ENCODE data around the gene TRERF1. TPM values are rescaled to one million over a fixed set of nuclear protein-coding genes. Genes with fewer than 3 reads are reported as not detected.

Gene TRERF1
- total RNA-seq, 2 donors from 2014 or later = 3.5 to 3.8 TPM

DNA sequence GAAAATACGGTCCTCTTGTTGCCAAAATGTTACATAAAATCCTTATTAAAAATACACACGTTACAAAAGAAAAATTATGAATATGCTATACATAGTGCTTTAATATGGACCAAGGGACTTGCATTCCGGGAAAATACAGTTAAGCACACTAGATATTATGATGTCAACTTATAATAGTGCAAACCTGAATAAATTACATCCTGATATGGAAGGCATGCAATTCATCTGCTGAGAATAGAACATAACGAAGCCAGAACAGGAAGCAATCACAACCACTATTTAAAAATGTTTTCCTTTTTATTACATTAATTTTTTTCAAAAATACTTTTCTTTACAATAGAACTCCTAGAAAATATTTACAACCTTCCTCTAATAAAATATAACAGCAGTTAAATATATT is 226.3 kb downstream of the TRERF1 start:
- intact Hi-C loops (cut with DNase I) = no loop called here
- Histone ChIP-seq H3K9me3 (no peaks in the 10 kb centered on the region), H3K27ac (peak overlapping the region; percentile 76), H3K4me1 (no peaks in the 10 kb centered on the region), H3K9ac (ENCODE audit: low read depth in 2 of 2, low read length in 2 of 2) (no peak overlapping the region), H3K36me3 (no peaks in the 10 kb centered on the region), H3K4me3 (no peak overlapping the region), H3K27me3 (no peaks in the 10 kb centered on the region)
- no peak for DNase-seq
- TF ChIP-seq, protein P1, sequence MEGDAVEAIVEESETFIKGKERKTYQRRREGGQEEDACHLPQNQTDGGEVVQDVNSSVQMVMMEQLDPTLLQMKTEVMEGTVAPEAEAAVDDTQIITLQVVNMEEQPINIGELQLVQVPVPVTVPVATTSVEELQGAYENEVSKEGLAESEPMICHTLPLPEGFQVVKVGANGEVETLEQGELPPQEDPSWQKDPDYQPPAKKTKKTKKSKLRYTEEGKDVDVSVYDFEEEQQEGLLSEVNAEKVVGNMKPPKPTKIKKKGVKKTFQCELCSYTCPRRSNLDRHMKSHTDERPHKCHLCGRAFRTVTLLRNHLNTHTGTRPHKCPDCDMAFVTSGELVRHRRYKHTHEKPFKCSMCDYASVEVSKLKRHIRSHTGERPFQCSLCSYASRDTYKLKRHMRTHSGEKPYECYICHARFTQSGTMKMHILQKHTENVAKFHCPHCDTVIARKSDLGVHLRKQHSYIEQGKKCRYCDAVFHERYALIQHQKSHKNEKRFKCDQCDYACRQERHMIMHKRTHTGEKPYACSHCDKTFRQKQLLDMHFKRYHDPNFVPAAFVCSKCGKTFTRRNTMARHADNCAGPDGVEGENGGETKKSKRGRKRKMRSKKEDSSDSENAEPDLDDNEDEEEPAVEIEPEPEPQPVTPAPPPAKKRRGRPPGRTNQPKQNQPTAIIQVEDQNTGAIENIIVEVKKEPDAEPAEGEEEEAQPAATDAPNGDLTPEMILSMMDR (IDR thresholded peaks at IDR 0.05) = no peak

DNA sequence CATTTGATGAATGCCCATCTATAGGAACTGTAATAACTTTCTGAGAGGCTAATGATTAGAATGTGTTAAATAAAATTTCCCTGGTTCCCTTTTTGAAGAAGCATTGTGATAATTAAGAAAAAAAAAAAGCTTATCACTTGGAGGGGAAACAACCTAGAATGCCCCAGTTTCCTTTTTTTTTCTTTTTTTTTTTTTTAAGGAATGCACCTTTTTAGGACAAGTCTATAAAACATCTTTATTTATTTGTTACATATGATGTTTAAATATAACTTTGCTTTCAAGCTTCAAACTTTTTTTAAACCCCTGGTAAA is 226.7 kb downstream of the TRERF1 start:
- H3K36me3 ChIP-seq = no peaks in the 10 kb centered on the region
- DNase-seq = no peak
- intact Hi-C loops (cut with DNase I) = no loop called here
- H3K9me3 ChIP-seq = no peaks in the 10 kb centered on the region
- H3K9ac ChIP-seq (ENCODE audit: low read depth in 2 of 2, low read length in 2 of 2) = no peak overlapping the region
- H3K27ac ChIP-seq = no peak overlapping the region
- H3K4me1 ChIP-seq = no peaks in the 10 kb centered on the region
- H3K4me3 ChIP-seq = no peak overlapping the region
- TF ChIP-seq, protein P1 (IDR thresholded peaks at IDR 0.05) = no peak
- no peaks in the 10 kb centered on the region for H3K27me3 ChIP-seq

DNA sequence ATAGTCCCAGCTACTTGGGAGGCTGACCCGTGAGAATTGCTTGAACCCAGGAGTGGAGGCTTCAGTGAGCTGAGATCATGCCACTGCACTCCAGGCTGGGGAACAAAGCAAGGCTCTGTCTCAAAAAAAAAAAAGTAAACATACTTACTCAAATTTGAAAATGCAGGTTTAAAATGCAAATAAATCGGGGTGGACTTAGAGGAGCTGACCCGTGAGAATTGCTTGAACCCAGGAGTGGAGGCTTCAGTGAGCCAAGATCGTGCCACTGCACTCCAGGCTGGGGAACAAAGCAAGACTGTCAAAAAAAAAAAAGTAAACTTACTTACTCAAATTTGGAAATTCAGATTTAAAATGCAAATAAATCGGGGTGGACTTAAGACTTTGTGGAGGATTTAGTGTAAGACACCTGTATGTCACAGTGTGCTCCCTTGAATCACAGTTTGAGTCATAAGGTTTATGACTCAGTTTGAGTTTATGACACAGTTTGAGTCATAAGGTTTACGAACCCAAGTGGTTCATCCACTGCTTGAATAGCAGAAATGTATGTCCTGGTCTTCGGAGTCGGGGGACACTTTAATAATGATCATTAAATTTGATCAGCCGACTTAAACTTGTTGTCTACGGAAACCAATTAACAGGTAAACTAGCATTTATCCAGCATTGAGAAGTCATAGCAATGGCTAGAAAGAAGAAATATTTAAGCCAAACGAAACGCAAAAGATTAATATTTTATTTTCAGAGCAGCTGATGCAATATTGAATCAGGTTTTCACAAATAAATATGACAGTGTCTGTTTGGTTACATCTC is 227.3 kb downstream of the TRERF1 start:
- Histone ChIP-seq H3K9me3 (no peaks in the 10 kb centered on the region), H3K4me3 (no peak overlapping the region), H3K4me1 (no peaks in the 10 kb centered on the region), H3K27ac (peak overlapping the region; percentile 35), H3K9ac (ENCODE audit: low read depth in 2 of 2, low read length in 2 of 2) (no peak overlapping the region), H3K36me3 (no peaks in the 10 kb centered on the region), H3K27me3 (no peaks in the 10 kb centered on the region)
- no peak for DNase-seq
- TF ChIP-seq, protein P1 (IDR thresholded peaks at IDR 0.05) = no peak
- intact Hi-C loops (cut with DNase I) = no loop called here

DNA sequence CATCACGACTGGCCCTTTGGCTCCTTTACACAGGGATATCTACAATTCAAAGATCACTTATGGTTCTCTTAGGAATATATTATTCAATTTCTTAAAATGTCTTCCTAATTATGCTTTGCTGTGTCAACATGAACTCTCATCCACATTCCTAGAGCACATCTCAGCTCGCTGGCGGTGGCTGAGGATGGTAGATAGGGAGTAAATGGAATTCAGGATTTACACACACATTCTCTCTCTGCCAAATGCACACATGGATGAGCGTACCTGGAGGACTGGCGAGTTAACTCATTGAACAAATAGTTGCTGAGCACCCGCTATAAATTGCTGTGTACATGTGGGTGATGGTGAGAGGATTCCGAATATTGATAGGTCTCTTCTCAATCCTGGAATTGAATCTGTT is 229.3 kb downstream of the TRERF1 start:
- no peak overlapping the region for H3K27ac ChIP-seq
- H3K9me3 ChIP-seq = no peaks in the 10 kb centered on the region
- no peaks in the 10 kb centered on the region for H3K4me1 ChIP-seq
- no peaks in the 10 kb centered on the region for H3K27me3 ChIP-seq
- no peak overlapping the region for H3K4me3 ChIP-seq
- TF ChIP-seq, protein P1 (IDR thresholded peaks at IDR 0.05) = no peak
- no peaks in the 10 kb centered on the region for H3K36me3 ChIP-seq
- intact Hi-C loops (cut with DNase I) = no loop called here
- no peak for DNase-seq
- H3K9ac ChIP-seq (ENCODE audit: low read depth in 2 of 2, low read length in 2 of 2) = no peak overlapping the region

DNA sequence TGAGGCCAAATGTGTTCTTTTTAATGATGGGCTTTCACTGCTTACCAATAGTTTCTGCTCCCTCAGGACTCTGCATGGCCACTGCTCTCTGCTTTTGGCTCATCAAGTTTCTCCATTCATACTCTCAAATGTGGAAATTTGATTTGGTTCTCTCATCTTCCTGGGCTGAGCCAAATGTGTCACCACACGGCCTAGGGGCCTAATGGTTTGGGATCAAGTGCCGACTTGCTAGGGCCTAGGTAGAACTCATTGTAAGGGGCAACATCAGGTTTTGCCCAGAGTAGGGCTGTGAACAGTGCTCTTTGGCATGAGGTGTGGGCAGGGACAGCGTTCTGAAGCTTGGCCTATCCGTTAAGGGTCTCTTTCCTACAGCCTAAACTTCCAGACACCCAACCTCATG is 230.2 kb downstream of the TRERF1 start:
- Histone ChIP-seq H3K27ac (no peak overlapping the region), H3K4me1 (no peaks in the 10 kb centered on the region), H3K9me3 (no peaks in the 10 kb centered on the region), H3K9ac (ENCODE audit: low read depth in 2 of 2, low read length in 2 of 2) (no peak overlapping the region), H3K36me3 (no peaks in the 10 kb centered on the region), H3K4me3 (no peak overlapping the region), H3K27me3 (no peaks in the 10 kb centered on the region)
- no peak for DNase-seq
- TF ChIP-seq, protein P1 (IDR thresholded peaks at IDR 0.05) = no peak
- intact Hi-C loops (cut with DNase I) = no loop called here
